Skeletal muscle cell (primary cell): ENCODE results near the gene EPHA1.

Experiments
- DNase-seq: peaks from one replicate; pipeline ENCODE4 v3.0.0-alpha.2; 2010; ENCODE audit warnings: low read depth
- H3K4me3 ChIP-seq: 2 replicates; pipeline ENCODE4 v1.5.1; 2011; ENCODE audit warnings: low read depth, mild to moderate bottlenecking, control low read depth, low read length, moderate library complexity

EPHA1 gene

GRCh38 chr7:143380646-143381426 lies 27.8 kb downstream of the EPHA1 start, which contains the start of gene ZYX:
Gene ZYX (plus strand): TSS chr7:143381345. CDS start chr7:143381572, 227 bp downstream.
- peak within 1 kb of the TSS; percentile 93 for H3K4me3 ChIP-seq
- DNase-seq, result peak; percentile 92

DNA sequence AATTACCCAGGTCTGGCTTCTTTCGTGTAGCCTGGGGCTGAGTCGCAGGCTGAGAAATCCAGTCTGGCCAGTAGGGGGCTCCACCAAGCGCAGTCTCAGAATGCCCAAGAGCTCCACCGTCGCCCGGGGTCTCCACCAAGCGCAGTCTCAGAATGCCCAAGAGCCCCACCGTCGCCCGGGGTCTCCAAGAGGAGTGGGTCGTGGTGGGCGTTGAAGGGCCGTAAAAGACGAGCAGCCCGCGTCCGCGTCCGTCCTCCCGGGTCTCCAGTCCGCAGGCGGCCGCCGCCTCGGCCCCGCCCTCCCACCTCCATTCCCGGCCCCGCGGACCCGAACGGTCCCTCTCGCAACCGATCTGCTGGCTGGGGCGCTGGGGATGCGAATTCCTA lies 28.4 kb downstream of the EPHA1 start:
- peak overlapping the region; percentile 93 for H3K4me3 ChIP-seq

GRCh38 chr7:143379611-143380259 lies 28.9 kb downstream of the EPHA1 start:
- no peak for DNase-seq

More for the DNA sequence above, 28.4 kb downstream of the EPHA1 start:
- peak; percentile 48 for DNase-seq

DNA sequence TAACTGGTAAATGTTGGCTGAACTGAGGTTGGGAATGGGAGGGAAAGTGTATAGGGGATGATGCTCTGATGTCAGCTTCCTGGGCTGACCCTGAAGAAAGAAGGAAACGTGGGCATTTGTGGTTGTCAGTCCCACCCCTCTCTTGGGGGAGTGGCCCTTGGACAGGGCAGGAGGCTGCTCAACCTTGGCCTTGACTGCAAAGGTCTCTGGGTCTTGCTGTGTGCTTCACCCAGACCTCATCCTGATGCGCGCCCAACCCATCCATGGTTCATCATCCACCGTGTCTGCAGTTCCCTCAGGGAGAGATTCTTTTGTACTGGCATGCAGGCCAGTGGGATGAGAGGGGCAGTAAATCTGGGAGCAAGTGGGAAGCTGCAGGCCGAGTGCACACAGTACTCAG lies 32.3 kb downstream of the EPHA1 start:
- H3K4me3 ChIP-seq, result no peak overlapping the region
- no peak for DNase-seq

More at GRCh38 chr7:143379611-143380259, 28.9 kb downstream of the EPHA1 start:
- H3K4me3 ChIP-seq, result peak overlapping the region; percentile 93

DNA sequence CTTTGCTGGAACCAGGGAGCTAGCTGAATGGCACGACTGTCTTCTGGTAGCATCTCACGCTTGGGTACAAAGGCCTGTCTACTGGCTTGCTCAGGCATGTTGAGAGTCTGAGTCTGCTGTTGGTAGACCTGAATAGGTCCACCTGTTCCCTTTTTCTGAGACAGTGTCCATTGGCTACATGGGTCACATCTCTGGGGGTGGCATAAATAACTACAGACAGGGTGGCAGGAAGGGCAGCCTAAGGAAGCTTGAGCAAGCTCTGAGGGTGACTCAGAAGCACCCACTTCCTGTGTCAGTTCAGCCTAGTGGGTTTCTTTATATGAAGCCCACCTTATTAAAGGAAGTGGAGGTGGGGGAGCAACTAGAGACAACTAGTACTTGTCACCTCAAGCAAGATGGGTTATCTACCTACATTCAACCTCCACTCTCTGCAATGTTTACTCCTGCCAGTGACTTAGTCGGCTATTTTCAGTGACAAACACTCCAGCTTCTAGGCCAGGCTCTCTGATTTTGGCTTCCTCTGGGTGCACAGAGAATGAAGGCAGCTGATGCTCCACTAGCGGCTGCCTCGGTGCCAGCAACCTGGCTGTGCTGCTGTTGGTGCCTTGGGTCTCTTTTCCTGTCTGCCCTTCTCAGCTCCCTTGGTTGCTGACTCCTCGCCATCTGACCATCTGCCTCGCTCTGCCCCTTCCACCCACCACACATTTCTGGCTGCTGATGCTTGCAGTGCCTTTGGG lies 33.2 kb downstream of the EPHA1 start:
- H3K4me3 ChIP-seq, result no peak overlapping the region
- no peak for DNase-seq

DNA sequence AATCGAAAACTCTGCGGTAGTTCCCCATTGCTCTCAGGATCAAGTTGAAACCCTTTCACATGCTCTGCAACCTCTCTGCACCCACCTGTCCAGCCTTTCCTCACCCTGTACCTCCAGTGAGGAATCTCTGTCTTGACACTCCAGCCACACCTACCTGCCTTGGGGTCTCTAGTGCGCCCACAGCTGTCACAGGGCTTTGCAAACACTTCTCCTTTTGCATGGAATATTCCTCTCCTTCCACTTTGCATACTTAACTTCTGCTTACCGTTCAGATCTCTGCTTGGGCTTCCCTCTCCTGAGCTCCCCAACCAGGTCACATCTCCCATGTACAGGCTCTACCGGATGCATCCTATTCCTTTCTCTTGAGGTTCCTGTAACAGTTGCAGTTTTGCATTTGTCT lies 34.1 kb downstream of the EPHA1 start:
- no peak for DNase-seq
- no peak overlapping the region for H3K4me3 ChIP-seq

DNA sequence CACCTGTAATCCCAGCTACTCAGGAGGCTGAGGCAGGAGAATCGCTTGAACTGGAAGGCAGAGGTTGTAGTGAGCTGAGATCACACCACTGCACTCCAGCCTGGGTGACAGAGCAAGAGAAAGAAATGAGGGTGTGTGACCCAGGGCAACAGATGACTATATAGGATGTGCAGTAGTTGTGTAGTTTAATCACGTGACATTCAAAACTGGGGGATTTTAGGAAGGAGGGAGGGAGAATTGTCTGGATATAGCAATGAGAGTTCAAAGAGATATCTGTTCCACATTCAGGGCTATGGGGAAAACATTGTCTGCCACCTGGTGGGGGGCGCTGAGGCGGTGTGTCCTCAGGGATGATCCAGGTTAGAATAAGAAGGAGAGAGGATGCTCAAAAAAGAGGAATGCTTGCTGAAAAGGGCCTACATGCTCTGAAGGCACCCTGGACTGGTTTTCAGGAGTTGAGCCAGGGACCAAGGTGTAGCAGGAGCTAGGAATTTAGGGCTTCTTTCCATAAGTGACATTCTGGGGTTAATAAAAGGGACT lies 35.3 kb downstream of the EPHA1 start:
- no peak for DNase-seq
- H3K4me3 ChIP-seq, result no peak overlapping the region

DNA sequence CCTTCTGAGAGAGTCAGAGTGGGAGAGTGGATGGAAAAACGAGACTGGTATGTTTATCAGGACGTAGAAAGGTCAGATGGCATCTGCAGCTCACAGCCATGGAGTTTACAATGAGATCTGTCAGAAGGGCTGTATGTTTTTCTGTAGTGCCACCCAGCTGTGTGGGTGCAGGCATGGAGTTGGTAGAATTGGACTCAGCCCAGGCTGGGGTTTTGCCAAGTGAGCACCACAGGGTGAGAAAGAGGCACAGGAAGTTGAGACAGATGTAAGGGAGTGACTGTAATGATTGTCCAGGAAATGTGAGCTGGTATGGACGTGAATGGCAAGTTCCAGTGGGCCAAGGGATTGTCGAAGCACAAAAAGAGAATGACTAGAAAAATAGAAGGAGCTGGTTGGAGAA lies 36.6 kb downstream of the EPHA1 start:
- H3K4me3 ChIP-seq, result no peak overlapping the region
- no peak for DNase-seq

GRCh38 chr7:143369678-143370651 lies 38.7 kb downstream of the EPHA1 start:
- DNase-seq, result no peak
- H3K4me3 ChIP-seq, result no peak overlapping the region

- DNase-seq, result no peak
- no peak overlapping the region for H3K4me3 ChIP-seq
Observed at GRCh38 chr7:143368387-143368786, 40.3 kb downstream of the EPHA1 start.

- DNase-seq, result no peak
- no peak overlapping the region for H3K4me3 ChIP-seq
Observed at GRCh38 chr7:143367972-143368371, 40.7 kb downstream of the EPHA1 start.

GRCh38 chr7:143363016-143363937 lies 45.4 kb downstream of the EPHA1 start:
- no peak for DNase-seq
- H3K4me3 ChIP-seq, result peak overlapping the region; percentile 36

GRCh38 chr7:143362131-143363015 lies 46.3 kb downstream of the EPHA1 start, which contains the start of gene FAM131B:
Gene FAM131B (minus strand): TSS chr7:143362713. CDS start chr7:143362603, 110 bp downstream.
- H3K4me3 ChIP-seq, result peak within 1 kb of the TSS; percentile 66
- no peak for DNase-seq

DNA sequence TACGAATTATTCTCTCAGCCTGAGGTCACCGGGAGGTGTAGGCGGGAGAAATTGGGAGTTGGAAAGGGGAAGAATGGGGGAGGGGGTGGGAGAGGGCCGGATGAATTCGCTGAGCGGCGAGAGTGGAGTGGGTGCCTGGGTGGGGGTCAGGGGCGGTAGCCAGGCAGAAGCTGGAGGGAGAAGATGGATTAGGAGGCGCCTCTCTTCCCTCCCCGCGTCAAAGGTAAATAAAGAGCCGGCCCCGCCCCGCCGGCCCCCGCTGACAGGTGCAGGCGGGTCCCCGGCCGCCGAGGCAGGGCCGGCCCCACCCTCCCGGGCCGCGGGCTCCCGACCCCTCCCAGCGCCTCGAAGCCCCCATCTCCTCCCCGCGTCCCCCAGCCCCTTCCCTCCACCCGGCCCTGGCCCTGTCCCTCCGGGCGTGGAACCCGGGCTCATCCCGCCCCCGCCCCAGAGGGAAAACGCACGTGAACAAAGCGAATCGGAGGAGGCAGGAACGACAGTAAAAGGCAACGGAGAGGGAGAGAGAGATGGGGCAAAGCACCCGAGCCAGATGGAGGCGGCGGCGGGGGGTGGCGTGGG lies 47.0 kb downstream of the EPHA1 start:
- peak overlapping the region; percentile 66 for H3K4me3 ChIP-seq
- no peak for DNase-seq

DNA sequence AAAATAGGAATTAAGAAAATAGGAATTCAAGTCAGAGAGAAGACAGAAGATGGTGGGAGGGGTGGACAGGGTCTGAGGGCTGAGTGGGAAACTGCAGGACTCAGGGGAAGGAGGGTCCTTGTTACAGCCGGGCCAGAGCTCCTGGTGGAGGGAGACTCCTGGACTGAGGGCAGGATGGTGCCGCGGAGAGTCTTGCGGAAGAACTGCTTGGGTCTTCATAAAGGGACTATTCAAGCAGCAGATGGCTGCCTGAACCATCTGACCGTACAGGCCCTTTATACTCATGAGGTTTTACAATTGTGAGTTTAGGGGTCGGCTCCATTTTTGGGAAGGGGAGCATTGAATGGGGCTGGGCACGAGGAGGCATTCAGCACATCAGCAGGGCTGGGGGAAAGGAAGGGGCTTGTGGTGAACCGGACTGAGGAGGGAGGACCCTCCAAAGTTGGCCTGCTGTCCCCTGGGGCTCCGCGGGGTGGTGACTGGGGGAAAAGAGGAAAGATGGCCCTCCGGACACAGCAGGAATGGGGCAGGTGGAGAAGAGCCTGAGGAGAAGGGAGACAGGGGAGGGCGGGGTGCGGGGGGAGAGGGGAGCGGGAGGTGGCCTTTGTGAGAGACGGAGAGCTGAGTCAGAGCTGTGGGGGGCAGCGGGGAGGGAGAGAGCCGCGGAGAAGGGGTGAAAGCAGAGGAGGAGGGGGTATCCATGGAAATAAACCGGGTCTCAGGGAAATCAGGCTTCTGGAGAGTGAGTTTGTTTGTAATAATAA lies 47.7 kb downstream of the EPHA1 start:
- DNase-seq, result no peak
- H3K4me3 ChIP-seq, result no peak overlapping the region
